ENCODE data around the gene SLC2A4RG. TPM values are rescaled to one million over a fixed set of nuclear protein-coding genes. Genes with fewer than 3 reads are reported as not detected.

SLC2A4RG gene
- total and polyA plus RNA-seq, 2 of the 13 experiments (the other 11 are each of a cell fraction or from before 2014, with no cell fraction given): 91.4 to 95.9 TPM

- TF ChIP-seq SRSF4 (IDR thresholded peaks at IDR 0.05; ENCODE audit: low read depth, low read length, poor library complexity, severe bottlenecking) (no peak), NFRKB (IDR thresholded peaks at IDR 0.05) (no peak), SIX1 (CRISPR knock-in tag; IDR thresholded peaks at IDR 0.05; ENCODE audit: borderline replicate concordance) (no peak), TOPORS (CRISPR knock-in tag; IDR thresholded peaks at IDR 0.05) (no peak), ZSCAN29 (CRISPR knock-in tag; conservative IDR thresholded peaks at IDR 0.05) (no peak), E2F2 (CRISPR knock-in tag; IDR thresholded peaks at IDR 0.05; ENCODE audit: borderline replicate concordance) (no peak), ZNF326 (CRISPR knock-in tag; IDR thresholded peaks at IDR 0.05; ENCODE audit: borderline replicate concordance) (peak; percentile 47; the same call in 1 of the 2 replicates), THYN1 (CRISPR knock-in tag; IDR thresholded peaks at IDR 0.05; ENCODE audit: borderline replicate concordance, low read depth) (no peak), ZNF230 (CRISPR knock-in tag; IDR thresholded peaks at IDR 0.05) (0 out of 2 replicates have a peak, but pooled peaks have one; percentile 9), KDM1A (CRISPR knock-in tag; IDR thresholded peaks at IDR 0.05) (no peak), TRIM22 (IDR thresholded peaks at IDR 0.05) (no peak), CHD2 (IDR thresholded peaks at IDR 0.05; ENCODE audit: low read depth, low read length) (0 out of 2 replicates have a peak, but pooled peaks have one; percentile 35), ZNF800 (CRISPR knock-in tag; IDR thresholded peaks at IDR 0.05) (no peak), FOXA1 (IDR thresholded peaks at IDR 0.05) (no peak), FOXA1 (CRISPR knock-in tag; IDR thresholded peaks at IDR 0.05) (no peak), ZNF333 (CRISPR knock-in tag; IDR thresholded peaks at IDR 0.05; ENCODE audit: borderline replicate concordance) (no peak), ZNF891 (CRISPR knock-in tag; IDR thresholded peaks at IDR 0.05) (no peak), PTBP1 (IDR thresholded peaks at IDR 0.05; ENCODE audit: low read depth, low read length, poor library complexity, severe bottlenecking) (no peak)
- TF ChIP-seq, protein P1, sequence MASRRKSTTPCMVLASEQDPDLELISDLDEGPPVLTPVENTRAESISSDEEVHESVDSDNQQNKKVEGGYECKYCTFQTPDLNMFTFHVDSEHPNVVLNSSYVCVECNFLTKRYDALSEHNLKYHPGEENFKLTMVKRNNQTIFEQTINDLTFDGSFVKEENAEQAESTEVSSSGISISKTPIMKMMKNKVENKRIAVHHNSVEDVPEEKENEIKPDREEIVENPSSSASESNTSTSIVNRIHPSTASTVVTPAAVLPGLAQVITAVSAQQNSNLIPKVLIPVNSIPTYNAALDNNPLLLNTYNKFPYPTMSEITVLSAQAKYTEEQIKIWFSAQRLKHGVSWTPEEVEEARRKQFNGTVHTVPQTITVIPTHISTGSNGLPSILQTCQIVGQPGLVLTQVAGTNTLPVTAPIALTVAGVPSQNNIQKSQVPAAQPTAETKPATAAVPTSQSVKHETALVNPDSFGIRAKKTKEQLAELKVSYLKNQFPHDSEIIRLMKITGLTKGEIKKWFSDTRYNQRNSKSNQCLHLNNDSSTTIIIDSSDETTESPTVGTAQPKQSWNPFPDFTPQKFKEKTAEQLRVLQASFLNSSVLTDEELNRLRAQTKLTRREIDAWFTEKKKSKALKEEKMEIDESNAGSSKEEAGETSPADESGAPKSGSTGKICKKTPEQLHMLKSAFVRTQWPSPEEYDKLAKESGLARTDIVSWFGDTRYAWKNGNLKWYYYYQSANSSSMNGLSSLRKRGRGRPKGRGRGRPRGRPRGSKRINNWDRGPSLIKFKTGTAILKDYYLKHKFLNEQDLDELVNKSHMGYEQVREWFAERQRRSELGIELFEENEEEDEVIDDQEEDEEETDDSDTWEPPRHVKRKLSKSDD (CRISPR knock-in tag; IDR thresholded peaks at IDR 0.05; ENCODE audit: low read depth): peak; percentile 9; the same call in 1 of the 2 replicates
- TF ChIP-seq, protein P2, sequence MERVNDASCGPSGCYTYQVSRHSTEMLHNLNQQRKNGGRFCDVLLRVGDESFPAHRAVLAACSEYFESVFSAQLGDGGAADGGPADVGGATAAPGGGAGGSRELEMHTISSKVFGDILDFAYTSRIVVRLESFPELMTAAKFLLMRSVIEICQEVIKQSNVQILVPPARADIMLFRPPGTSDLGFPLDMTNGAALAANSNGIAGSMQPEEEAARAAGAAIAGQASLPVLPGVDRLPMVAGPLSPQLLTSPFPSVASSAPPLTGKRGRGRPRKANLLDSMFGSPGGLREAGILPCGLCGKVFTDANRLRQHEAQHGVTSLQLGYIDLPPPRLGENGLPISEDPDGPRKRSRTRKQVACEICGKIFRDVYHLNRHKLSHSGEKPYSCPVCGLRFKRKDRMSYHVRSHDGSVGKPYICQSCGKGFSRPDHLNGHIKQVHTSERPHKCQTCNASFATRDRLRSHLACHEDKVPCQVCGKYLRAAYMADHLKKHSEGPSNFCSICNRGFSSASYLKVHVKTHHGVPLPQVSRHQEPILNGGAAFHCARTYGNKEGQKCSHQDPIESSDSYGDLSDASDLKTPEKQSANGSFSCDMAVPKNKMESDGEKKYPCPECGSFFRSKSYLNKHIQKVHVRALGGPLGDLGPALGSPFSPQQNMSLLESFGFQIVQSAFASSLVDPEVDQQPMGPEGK (CRISPR knock-in tag; IDR thresholded peaks at IDR 0.05): peak; percentile 34; the same call in 1 of the 2 replicates
These were observed 43.3 kb upstream of the SLC2A4RG start (continued) for GRCh38 chr20:63696306-63696627.

All from HepG2 (cell line).